ENCODE results near the gene RASD1. TPM values are rescaled to one million over a fixed set of nuclear protein-coding genes. Genes with fewer than 3 reads are reported as not detected.

Gene RASD1
- total RNA-seq, 1 donor from 2014 or later: 2.1 TPM

GRCh38 chr17:17472333-17472920 lies 23.8 kb downstream of the RASD1 start:
- TF ChIP-seq, protein P1, sequence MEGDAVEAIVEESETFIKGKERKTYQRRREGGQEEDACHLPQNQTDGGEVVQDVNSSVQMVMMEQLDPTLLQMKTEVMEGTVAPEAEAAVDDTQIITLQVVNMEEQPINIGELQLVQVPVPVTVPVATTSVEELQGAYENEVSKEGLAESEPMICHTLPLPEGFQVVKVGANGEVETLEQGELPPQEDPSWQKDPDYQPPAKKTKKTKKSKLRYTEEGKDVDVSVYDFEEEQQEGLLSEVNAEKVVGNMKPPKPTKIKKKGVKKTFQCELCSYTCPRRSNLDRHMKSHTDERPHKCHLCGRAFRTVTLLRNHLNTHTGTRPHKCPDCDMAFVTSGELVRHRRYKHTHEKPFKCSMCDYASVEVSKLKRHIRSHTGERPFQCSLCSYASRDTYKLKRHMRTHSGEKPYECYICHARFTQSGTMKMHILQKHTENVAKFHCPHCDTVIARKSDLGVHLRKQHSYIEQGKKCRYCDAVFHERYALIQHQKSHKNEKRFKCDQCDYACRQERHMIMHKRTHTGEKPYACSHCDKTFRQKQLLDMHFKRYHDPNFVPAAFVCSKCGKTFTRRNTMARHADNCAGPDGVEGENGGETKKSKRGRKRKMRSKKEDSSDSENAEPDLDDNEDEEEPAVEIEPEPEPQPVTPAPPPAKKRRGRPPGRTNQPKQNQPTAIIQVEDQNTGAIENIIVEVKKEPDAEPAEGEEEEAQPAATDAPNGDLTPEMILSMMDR (IDR thresholded peaks at IDR 0.05; ENCODE audit: unreplicated experiment): no peak
- peaks cover 64% of the 10 kb centered on the region for H3K27me3 Mint-ChIP-seq (ENCODE audit: low read depth)
- H3K4me3 Mint-ChIP-seq: no peak overlapping the region
- no peaks in the 10 kb centered on the region for H3K9me3 Mint-ChIP-seq
- peaks cover 3% of the 10 kb centered on the region for H3K4me1 Mint-ChIP-seq
- H3K27ac Mint-ChIP-seq: no peak overlapping the region
- H3K36me3 Mint-ChIP-seq: no peaks in the 10 kb centered on the region
- no peak for DNase-seq (ENCODE audit: low spot score in 2 of 2, unreplicated experiment in 2 of 2)

DNA sequence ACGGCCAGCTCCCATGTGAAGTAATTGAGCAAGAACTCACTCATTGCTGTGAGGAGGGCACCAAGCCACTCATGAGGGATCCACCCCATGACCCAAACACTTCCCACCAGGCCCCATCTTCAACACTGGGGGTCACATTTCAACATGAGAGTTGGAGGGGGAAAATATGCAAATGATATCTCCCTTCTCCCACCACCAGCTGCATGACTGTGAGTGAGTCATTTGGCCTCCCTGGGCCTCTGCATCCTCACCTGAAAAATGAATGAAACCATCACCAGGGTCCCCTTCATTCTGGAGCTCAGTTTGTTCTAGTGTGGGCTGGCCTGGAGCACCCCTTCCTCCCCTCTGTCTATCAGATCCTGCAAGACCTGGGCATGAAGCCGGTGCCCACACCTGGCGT lies 26.2 kb downstream of the RASD1 start:
- DNase-seq (ENCODE audit: low spot score in 2 of 2, unreplicated experiment in 2 of 2): no peak
- H3K36me3 Mint-ChIP-seq: no peaks in the 10 kb centered on the region
- H3K27ac Mint-ChIP-seq: no peak overlapping the region
- TF ChIP-seq, protein P1 (IDR thresholded peaks at IDR 0.05; ENCODE audit: unreplicated experiment): no peak
- H3K4me3 Mint-ChIP-seq: no peak overlapping the region
- no peaks in the 10 kb centered on the region for H3K4me1 Mint-ChIP-seq
- H3K9me3 Mint-ChIP-seq: no peaks in the 10 kb centered on the region
- H3K27me3 Mint-ChIP-seq (ENCODE audit: low read depth): peaks cover 79% of the 10 kb centered on the region

- Mint-ChIP-seq H3K27me3 (ENCODE audit: low read depth) (peaks cover 84% of the 10 kb centered on the region), H3K27ac (no peak overlapping the region), H3K4me3 (no peak overlapping the region), H3K36me3 (no peaks in the 10 kb centered on the region), H3K9me3 (no peaks in the 10 kb centered on the region), H3K4me1 (no peaks in the 10 kb centered on the region)
- TF ChIP-seq, protein P1 (IDR thresholded peaks at IDR 0.05; ENCODE audit: unreplicated experiment): no peak
- no peak for DNase-seq (ENCODE audit: low spot score in 2 of 2, unreplicated experiment in 2 of 2)
Observed at GRCh38 chr17:17469358-17469757, 26.8 kb downstream of the RASD1 start.

DNA sequence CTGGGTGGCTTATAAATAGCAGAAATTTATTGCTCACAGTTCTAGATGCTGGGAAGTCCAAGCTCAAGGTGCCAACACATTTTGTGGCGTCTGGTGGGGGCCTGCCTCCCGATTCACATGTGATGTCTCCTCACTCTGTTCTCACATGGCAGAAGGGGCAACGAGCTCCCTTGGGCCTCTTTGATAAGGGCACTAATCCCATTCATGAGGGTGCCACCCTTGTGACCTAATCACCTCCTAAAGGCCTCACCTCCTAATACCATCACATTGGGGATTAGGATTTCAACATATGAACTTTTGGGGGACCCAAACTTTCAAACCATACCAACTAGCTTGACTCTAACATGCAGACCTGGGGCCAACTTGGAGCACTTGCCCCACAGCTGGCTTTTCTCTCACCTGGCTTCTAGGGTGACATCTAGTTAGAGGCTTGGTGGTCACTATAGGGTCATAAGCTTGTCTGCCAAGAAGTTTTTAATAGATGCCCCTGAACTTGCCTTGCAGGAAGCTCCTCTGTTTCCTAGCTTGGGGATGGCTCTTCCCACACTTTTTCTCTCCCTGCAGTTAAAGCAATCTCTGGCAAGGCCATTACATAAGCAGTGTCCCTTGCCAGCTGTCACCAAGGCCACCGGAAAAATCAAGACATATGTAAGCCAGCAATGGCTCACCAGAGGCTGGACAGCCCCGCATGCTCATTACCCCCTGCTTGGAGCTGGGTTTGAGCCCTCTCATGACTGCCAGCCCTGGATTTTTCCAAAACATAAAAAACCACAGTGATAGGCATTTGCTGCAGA lies 27.8 kb downstream of the RASD1 start:
- Mint-ChIP-seq H3K36me3 (no peaks in the 10 kb centered on the region), H3K4me3 (no peak overlapping the region), H3K27ac (no peak overlapping the region), H3K9me3 (no peaks in the 10 kb centered on the region), H3K4me1 (no peaks in the 10 kb centered on the region), H3K27me3 (ENCODE audit: low read depth) (peaks cover 85% of the 10 kb centered on the region)
- TF ChIP-seq, protein P1 (IDR thresholded peaks at IDR 0.05; ENCODE audit: unreplicated experiment): no peak
- no peak for DNase-seq (ENCODE audit: low spot score in 2 of 2, unreplicated experiment in 2 of 2)

DNA sequence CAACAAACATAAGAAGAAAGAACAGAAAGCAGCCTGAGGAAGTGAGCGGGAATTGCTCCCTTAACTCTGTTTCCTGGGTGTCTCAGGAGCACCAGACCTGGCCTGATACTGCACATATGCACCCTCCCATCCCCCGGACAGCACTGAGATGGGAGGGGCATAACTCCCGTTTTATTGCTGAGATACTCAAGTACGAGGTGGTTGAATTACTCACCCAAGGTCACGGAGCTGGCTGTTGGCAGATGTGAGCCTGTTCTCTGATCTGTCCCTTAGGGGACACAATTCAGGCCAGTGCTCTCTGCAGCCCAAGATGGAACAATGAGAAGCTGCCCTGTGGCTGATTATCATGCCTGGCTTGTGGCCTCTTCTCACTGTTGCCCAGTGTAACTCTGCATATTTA lies 28.5 kb downstream of the RASD1 start:
- Mint-ChIP-seq H3K27me3 (ENCODE audit: low read depth) (peaks cover 82% of the 10 kb centered on the region), H3K27ac (no peak overlapping the region), H3K4me1 (no peaks in the 10 kb centered on the region), H3K36me3 (no peaks in the 10 kb centered on the region), H3K4me3 (no peak overlapping the region), H3K9me3 (no peaks in the 10 kb centered on the region)
- TF ChIP-seq, protein P1 (IDR thresholded peaks at IDR 0.05; ENCODE audit: unreplicated experiment): no peak
- DNase-seq (ENCODE audit: low spot score in 2 of 2, unreplicated experiment in 2 of 2): no peak
